GM23248 (cell line): ENCODE measurements around the gene RCOR2.

Experiments
- EZH2 ChIP-seq: fragments of 200-600 bp; sonication (generic); IDR thresholded peaks from 2 replicates; pipeline ENCODE4 v1.6.1; 2018; ENCODE audit warnings: antibody characterized with exemption, mild to moderate bottlenecking; ENCODE audit not compliant: insufficient read depth, poor library complexity, severe bottlenecking
- EZH2phosphoT487 ChIP-seq: fragments of 200-600 bp; sonication (generic); IDR thresholded peaks from 2 replicates; pipeline ENCODE4 v1.6.1; 2018; ENCODE audit warnings: antibody characterized with exemption, moderate library complexity, mild to moderate bottlenecking, low read depth; ENCODE audit not compliant: insufficient read depth

- TF ChIP-seq EZH2 (no peak), EZH2phosphoT487 (no peak)
These were observed 765 bp downstream of the RCOR2 start for GRCh38 chr11:63915961-63916836.
